GM19351 (cell line): Measurements from ENCODE around the gene TLR8.
"Not testable (repeated sequence)": the region's sequence is repeated elsewhere in the genome, so short reads cannot be mapped to it uniquely, and the experiment has no call there.

ENCODE experiments used
- ATAC-seq: cut with Tn5 transposase; IDR thresholded peaks from one replicate; pipeline ENCODE4 v1.9.1; 2021; ENCODE audit warnings: mild to moderate bottlenecking, moderate library complexity; ENCODE audit not compliant: unreplicated experiment

TLR8 gene

DNA sequence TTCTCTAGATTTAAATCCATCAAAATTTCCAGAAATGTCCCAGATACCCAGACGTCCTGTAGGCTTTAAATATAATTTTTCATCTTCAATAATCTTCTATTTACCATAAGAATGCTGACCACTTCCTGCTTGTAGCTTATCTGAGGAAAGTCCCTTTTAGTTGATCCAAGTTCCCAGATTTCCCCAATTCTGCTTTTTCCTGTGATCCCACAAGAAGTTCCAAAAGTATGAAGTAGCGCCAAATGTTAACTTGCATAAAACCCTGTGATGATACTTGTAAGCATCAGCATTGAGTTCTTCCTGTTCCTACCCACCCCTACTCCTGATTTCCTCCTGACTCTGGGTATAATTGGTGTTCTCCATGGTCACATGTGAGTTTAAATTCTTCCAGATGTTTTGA, 10.6 kb upstream of the TLR8 start:
- no peak for ATAC-seq

DNA sequence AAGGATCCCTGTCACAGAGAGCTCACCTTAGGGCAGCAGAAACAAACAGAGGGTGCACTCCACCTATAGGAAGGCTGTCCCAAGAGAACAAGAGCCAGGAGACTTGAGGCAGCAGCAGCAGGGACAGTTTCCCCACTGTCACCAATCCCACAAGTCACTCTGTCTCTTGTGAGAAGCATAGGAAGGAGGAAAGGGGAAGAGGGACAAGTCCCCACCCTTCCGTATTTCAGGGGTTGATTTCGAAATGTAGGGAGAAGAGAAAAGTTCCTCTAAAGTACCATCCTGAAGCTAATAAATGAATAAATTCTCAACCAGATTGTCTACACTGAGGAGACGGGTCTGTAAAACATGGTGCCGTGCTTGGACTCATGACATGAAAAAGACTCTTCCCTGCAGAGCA, 9.5 kb upstream of the TLR8 start:
- no peak for ATAC-seq

DNA sequence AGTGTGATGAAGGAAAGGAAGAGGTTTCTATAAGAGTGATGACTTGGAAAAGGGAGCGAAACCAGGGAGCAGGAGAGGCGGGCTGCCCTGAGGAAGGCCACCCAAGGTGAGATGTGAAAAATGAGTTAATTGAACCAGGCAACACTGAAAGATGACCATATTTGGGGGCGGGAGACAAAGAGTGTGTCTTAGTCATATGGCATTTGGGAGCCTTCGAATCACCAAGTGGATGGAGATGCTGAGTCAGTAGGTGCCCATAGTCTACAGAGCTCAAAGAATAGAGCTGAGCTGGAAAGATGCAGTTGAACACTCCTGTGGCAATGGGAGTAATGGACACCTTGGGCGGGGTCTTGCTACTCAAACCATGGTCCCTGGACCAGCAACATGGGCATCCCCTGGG, 8.3 kb upstream of the TLR8 start:
- ATAC-seq = no peak

DNA sequence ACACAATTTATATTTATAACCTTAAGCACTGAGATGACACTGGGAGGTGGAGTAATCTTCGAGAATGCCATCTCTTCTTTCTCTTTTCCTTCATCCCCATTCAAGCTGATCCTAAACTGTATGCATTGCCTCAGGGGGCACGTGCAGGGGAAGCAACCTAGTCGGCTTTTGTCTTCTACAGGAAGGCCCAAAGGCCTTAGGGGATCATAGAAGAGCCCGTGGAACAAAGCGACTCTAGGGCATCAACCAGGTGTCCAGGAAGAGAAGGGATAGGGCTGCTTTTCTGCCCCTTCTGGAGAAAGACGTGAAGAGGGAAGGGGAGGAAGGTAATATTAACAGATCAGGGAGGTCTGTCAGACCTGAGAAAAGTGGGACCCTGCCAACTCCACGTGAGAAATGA, 6.9 kb upstream of the TLR8 start:
- no peak for ATAC-seq

DNA sequence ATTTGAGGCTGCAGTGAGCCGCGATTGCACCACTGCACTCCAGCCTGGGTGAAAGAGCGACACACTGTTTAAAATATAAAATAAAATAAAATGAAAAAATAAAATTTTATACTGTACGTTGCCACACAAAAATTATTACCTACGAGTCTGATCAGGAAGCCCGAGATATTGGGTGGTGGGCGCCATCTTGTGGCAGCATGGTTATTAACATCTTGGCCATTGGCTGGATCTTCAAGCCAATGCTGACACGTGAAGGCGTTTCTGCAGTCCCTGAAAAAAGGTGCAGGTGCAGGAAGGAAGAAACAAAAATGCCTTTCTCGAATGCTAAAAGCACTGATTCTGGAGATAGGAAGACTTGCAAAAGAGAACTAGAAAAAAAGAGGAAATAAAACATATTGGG, 4.9 kb upstream of the TLR8 start:
- peak; percentile 75 for ATAC-seq

DNA sequence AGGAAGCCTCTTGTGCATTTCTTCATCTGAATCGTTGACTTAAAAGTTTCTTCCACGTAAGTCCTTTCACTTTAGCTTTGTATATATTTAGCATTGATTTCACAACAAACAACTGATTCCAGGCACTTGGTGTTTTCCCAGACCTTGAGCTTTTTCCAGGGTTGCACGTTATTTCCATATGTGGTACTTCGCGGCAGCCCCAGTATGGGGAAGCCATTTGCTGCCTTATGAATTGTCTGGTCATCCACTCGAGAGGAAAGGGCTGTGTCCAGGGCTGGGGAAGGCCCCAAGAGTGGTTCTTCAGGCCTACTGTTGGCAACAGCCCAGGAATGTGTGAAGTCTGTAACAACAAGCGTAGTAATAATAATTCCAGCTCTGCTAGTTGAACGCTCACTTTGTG, 2.8 kb upstream of the TLR8 start:
- no peak for ATAC-seq

DNA sequence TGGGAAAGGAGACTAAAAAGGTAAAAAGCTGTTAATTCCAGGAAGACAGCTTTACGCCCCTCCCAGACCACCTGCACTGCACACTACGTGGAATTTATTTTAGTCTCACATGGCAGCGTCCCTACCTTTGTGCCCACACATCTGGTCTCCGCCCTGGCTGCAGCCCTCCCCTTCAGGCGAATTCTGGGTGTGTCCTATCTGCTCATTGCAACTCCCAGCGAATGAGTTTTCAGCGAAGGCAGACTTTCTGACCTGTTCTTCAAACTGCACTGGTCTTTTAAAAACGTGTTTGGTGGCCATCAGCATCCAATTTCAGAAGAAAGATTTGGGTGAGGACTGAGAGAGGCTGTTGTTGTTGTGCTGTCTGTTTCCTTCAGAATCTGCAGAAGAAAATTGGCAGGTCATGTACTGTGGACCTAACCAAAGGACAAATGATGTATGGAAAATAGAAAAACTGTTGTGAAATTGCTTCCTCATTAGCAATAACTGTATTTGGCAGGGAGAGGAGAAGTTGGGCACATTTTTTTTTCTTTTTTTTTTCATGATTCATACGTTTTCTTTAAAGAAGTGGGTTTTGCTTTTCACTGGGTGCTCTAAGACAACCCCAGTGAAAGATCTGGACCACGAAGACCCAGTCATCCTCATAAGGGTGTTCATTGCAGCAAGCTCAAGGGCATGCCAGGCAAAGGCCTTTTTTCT, 4.2 kb downstream of the TLR8 start:
- no peak for ATAC-seq

DNA sequence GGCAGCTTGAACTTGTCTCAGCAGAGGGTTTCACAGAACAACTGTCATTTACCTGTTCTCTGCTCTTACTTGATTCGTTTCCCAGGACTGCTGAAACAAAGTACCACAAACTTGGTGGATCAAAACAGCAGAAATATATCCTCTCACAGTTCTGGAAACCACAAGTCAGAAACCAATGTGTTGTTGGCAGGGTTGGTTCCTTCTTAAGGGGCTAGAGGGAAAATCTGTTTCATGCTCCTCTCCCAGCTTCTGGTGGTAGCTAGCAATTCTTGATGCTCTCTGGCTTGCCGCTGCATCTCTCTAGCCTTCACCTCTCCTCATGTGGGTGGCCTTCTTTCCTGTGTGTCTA, 4.7 kb downstream of the TLR8 start:
- no peak for ATAC-seq

DNA sequence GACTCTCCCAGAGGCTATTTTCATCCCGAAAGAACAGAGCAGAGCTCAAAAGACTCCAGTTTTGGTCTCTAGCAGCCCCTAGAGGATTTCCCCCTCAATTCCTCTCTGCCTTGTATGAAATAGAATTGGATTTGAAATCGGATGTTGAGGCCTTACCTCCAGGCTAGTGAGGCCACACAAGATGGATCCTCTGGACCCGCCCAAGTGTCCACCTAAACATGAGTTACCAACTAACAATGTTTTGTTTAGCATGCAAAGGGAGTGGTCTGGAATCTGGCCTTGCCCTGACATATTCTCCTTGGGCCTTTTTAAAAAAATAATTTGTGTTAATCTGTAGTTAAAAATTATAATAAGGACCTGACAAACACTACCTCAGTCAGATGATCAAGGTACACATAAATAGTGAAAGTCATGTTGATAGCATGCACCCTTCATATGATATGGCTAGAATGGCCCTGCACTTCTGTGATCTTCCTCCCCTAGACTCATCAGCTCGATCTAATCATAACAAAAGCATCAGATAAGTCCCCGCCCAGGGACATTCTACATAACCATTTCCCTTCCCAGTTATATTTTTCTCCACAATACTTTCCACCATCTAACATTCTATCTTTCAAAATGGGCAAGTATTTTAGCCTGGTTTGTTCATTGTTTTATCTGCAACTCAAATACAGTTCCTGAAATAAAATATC, 6.5 kb downstream of the TLR8 start:
- ATAC-seq = no peak

DNA sequence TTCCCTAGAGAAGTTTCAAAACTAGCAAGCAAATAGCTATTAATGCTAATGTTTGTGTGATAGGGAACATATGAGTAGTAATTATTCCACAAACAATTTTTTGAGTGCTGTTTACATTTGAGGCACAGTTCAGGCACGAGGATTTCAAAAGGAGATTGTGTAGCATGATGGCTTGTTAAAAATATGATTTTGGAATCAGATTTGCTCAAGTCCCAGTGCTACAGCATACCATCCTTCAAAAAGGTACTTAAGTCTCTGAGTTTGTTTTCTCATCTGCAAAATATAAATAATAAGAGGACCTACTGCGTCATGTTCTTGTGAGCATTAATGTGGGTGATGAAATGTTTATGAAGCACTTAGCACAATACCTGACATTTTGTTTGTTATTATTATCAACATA, 11.3 kb downstream of the TLR8 start:
- ATAC-seq = no peak

DNA sequence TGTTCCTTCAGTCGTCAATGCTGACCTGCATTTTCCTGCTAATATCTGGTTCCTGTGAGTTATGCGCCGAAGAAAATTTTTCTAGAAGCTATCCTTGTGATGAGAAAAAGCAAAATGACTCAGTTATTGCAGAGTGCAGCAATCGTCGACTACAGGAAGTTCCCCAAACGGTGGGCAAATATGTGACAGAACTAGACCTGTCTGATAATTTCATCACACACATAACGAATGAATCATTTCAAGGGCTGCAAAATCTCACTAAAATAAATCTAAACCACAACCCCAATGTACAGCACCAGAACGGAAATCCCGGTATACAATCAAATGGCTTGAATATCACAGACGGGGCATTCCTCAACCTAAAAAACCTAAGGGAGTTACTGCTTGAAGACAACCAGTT, 12.6 kb downstream of the TLR8 start:
- ATAC-seq = no peak

DNA sequence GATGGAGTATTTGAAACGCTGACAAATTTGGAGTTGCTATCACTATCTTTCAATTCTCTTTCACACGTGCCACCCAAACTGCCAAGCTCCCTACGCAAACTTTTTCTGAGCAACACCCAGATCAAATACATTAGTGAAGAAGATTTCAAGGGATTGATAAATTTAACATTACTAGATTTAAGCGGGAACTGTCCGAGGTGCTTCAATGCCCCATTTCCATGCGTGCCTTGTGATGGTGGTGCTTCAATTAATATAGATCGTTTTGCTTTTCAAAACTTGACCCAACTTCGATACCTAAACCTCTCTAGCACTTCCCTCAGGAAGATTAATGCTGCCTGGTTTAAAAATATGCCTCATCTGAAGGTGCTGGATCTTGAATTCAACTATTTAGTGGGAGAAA, 13.2 kb downstream of the TLR8 start:
- ATAC-seq = no peak

DNA sequence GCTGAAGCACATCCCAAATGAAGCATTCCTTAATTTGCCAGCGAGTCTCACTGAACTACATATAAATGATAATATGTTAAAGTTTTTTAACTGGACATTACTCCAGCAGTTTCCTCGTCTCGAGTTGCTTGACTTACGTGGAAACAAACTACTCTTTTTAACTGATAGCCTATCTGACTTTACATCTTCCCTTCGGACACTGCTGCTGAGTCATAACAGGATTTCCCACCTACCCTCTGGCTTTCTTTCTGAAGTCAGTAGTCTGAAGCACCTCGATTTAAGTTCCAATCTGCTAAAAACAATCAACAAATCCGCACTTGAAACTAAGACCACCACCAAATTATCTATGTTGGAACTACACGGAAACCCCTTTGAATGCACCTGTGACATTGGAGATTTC, 14.6 kb downstream of the TLR8 start:
- ATAC-seq = no peak

DNA sequence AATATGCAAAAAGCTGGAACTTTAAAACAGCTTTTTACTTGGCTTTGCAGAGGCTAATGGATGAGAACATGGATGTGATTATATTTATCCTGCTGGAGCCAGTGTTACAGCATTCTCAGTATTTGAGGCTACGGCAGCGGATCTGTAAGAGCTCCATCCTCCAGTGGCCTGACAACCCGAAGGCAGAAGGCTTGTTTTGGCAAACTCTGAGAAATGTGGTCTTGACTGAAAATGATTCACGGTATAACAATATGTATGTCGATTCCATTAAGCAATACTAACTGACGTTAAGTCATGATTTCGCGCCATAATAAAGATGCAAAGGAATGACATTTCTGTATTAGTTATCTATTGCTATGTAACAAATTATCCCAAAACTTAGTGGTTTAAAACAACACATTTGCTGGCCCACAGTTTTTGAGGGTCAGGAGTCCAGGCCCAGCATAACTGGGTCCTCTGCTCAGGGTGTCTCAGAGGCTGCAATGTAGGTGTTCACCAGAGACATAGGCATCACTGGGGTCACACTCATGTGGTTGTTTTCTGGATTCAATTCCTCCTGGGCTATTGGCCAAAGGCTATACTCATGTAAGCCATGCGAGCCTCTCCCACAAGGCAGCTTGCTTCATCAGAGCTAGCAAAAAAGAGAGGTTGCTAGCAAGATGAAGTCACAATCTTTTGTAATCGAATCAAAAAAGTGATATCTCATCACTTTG, 15.6 kb downstream of the TLR8 start:
- no peak for ATAC-seq

DNA sequence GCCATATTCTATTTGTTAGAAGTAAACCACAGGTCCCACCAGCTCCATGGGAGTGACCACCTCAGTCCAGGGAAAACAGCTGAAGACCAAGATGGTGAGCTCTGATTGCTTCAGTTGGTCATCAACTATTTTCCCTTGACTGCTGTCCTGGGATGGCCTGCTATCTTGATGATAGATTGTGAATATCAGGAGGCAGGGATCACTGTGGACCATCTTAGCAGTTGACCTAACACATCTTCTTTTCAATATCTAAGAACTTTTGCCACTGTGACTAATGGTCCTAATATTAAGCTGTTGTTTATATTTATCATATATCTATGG, 16.1 kb downstream of the TLR8 start:
- no peak for ATAC-seq

DNA sequence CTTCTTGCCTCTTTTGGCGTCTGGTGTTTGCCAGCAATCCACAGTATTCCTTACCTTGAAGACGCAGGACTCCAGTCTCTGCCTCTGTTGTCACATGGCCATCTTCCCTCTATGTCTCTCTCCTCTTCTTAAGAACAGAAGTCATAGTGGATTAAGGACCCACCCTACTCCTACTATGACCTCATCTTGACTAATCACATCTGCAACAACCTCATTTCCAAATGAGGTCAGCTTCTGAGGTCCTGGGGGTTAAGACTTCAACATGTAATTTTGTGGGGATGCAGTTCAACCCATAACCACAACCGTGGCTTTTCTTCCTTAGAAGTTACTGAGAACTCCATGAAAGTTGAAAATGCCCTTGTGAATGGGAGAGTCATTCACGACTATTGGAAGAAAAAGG, 23.3 kb downstream of the TLR8 start:
- ATAC-seq = no peak

DNA sequence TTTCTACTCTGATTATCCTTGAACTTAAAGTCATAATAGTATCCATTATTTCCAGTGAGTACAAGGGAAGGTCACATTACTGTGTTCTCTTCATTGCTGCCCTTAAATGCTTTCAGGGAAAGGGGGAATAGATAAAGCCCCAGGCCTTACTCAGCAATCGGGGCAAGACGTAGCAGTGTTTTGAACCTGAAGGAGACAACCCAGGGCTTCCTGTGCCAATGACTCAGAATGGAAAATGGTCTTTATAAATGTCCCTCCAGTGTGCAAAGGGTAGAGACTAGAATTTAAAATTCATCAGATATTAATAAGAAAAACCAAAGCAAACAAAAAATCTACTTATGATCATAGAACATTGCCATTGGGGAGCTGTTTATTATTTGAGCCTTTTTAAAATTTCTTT, 23.7 kb downstream of the TLR8 start:
- ATAC-seq = no peak

DNA sequence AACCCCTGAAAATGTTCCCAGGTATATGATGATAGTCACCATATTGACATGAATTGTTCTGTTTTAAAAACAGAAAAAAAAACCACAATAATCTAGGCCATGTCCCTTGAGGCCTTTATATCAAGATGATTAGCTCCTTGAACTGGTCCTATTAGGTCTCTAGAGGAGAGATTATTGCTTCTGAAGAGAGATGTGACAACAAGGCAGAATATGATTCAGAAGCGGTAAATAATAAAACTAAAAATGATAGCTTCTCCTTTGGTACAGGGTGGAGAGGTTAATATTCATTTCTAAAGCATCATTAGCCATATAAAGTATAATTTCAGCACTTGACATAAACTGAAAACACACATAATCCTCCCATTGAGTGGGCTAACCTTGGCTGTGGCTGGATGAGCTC, 25.8 kb downstream of the TLR8 start:
- no peak for ATAC-seq

DNA sequence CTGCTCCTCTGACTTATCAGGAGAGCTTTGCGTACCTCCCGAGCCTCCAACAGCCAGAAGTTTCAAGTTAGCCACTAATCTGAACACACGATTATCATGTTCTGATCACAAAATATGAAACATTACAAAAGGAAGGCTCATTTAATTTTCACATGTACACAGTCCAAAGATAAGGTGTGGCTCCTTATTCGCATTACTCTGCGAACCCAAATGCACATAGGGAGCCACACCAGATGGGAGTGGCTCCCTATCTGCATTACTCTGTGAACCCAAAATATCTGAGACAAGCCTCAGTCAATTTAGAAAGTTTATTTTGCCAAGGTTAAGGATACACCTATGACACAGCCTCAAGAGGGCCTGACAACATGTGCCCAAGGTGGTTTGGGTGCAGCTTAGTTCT, 28.4 kb downstream of the TLR8 start:
- ATAC-seq = no peak

DNA sequence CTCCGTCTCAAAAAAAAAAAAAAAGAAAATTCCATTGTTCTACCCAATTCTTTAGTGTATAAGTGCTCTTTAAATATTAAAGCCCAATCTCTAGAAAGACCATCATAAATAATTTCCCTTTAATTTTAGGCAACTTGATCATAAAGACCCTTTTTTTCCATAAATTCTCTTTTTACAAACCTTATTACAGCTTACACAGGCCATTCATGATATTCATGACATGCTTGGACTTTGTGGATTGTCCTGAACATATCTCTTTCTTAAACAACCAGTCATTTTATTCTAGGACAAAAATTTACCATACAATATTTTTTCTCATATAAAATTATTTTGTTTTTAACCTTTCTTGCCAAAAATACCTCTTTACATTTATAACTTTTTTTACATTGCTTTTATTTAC, 30.5 kb downstream of the TLR8 start:
- ATAC-seq = no peak

DNA sequence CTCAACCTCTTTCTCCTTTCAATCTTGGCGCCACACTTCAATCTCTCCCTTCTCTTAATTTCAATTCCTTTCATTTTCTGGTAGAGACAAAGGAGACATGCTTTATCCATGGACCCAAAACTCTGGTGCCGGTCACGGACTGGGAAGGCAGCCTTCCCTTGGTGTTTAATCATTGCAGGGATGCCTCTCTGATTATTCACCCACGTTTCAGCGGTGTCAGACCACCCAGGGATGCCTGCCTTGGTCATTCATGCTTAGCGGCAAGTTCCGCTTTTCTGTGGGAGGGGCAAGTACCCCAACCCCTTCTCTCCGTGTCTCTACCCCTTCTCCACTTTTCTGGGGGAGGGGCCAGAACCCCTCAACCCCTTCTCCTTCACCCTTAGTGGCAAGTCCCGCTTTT, 34.1 kb downstream of the TLR8 start:
- ATAC-seq = not testable (repeated sequence)

DNA sequence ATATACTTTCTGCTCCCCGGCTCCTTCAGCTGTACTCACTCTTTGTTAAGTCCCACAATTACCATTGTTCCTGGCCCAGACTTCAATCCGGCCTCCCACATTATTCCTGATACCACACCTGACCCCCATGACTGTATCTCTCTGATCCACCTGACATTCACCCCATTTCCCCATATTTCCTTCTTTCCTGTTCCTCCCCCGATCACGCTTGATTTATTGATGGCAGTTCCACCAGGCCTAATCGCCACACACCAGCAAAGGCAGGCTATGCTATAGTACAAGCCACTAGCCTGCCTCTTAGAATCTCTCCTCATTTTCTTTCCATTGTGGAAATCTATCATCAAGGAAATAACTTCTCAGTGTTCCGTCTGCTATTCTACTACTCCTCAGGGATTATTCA, 37.2 kb downstream of the TLR8 start:
- ATAC-seq = not testable (repeated sequence)

DNA sequence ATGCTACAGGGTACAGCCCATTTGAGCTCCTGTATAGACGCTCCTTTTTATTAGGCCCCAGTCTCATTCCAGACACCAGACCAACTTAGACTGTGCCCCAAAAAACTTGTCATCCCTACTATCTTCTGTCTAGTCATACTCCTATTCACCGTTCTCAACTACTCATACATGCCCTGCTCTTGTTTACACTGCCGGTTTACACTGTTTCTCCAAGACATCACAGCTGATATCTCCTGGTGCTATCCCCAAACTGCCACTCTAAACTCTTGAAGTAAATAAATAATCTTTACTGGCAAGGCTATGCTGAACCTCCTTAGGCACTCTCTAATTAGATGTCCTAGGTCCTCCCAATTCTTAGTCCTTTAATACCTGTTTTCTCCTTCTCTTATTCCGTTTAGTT, 38.0 kb downstream of the TLR8 start:
- ATAC-seq = not testable (repeated sequence)
